Measurements from ENCODE around the gene CDYL2. TPM values are rescaled to one million over a fixed set of nuclear protein-coding genes. Genes with fewer than 3 reads are reported as not detected.

Gene CDYL2
- total RNA-seq, 1 donor from 2014 or later, result 26.5 TPM

DNA sequence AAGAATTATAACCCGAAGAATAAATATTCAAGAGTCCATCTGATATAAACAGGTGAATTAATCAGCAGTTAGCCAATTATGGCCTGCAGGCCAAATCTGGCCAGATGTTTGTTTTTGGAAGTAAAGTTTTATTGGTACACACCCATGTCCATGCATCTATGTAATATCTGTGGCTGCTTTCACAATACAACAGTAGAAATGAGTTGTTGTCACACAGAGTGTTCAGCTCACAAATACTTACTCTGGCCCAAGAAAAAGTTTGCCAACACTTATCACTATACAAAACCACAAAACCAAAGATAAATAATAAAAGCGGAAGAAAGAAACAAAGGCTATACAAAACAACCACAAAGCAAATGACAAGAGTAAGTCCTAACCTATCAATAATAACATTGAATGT lies 109.4 kb downstream of the CDYL2 start:
- H2AFZ ChIP-seq (ENCODE audit: low read depth, low read length), result no peak overlapping the region
- H3K4me3 ChIP-seq (ENCODE audit: insufficient read depth, low read depth, low read length), result no peak overlapping the region
- no peaks in the 10 kb centered on the region for H3K4me1 ChIP-seq (ENCODE audit: insufficient read depth, low read length)
- no peak overlapping the region for H3K9ac ChIP-seq (ENCODE audit: low read length)
- H3K4me1 Mint-ChIP-seq (ENCODE audit: low read depth, unreplicated experiment), result peaks cover 15% of the 10 kb centered on the region
- TF ChIP-seq EZH2 (IDR thresholded peaks at IDR 0.05; ENCODE audit: insufficient read depth, low read length), result no peak
- TF ChIP-seq, protein P1, sequence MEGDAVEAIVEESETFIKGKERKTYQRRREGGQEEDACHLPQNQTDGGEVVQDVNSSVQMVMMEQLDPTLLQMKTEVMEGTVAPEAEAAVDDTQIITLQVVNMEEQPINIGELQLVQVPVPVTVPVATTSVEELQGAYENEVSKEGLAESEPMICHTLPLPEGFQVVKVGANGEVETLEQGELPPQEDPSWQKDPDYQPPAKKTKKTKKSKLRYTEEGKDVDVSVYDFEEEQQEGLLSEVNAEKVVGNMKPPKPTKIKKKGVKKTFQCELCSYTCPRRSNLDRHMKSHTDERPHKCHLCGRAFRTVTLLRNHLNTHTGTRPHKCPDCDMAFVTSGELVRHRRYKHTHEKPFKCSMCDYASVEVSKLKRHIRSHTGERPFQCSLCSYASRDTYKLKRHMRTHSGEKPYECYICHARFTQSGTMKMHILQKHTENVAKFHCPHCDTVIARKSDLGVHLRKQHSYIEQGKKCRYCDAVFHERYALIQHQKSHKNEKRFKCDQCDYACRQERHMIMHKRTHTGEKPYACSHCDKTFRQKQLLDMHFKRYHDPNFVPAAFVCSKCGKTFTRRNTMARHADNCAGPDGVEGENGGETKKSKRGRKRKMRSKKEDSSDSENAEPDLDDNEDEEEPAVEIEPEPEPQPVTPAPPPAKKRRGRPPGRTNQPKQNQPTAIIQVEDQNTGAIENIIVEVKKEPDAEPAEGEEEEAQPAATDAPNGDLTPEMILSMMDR (IDR thresholded peaks at IDR 0.05; ENCODE audit: insufficient read depth, low read depth, low read length), result no peak
- DNase-seq (ENCODE audit: low read depth), result no peak
- H3K9me3 ChIP-seq (ENCODE audit: insufficient read depth, low read depth, low read length), result no peaks in the 10 kb centered on the region
- H3K79me2 ChIP-seq (ENCODE audit: insufficient read depth, low read length), result no peaks in the 10 kb centered on the region
- H3K27ac Mint-ChIP-seq (ENCODE audit: unreplicated experiment), result no peak overlapping the region
- no peaks in the 10 kb centered on the region for H3K27me3 Mint-ChIP-seq (ENCODE audit: low read depth, unreplicated experiment)
- no peaks in the 10 kb centered on the region for H3K36me3 Mint-ChIP-seq (ENCODE audit: low read depth, unreplicated experiment)
- no peaks in the 10 kb centered on the region for H3K27me3 ChIP-seq (ENCODE audit: insufficient read depth, low read length)
- H3K9me3 Mint-ChIP-seq (ENCODE audit: unreplicated experiment), result peaks cover 1% of the 10 kb centered on the region
- H3K4me2 ChIP-seq (ENCODE audit: low read length), result no peak overlapping the region
- no peaks in the 10 kb centered on the region for H3K36me3 ChIP-seq (ENCODE audit: insufficient read depth, low read length)
- H4K20me1 ChIP-seq (ENCODE audit: insufficient read depth, low read length), result peaks cover 22% of the 10 kb centered on the region
- no peak overlapping the region for H3K4me3 Mint-ChIP-seq (ENCODE audit: unreplicated experiment)
- no peak overlapping the region for H3K27ac ChIP-seq (ENCODE audit: low read depth, low read length)
- FAIRE-seq, result no peak

DNA sequence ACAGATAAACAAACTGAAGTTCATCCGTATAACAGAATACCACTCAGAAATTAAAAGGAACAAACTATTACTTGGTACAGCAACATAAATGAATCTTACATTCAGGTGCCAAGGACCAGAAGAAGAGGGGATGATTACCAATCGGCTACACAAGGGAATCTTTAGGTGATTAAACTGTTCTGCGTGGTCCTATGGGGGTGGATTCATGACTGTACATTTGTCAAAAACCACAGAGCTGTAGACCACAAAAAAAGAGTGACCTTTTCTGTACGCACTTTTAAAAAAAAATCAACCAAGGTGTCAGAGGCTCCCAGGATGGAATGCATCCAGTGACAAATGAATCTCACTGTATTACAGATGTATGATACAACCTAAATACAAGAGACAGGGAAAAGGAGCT lies 110.8 kb downstream of the CDYL2 start:
- no peak for TF ChIP-seq EZH2 (IDR thresholded peaks at IDR 0.05; ENCODE audit: insufficient read depth, low read length)
- TF ChIP-seq, protein P1 (IDR thresholded peaks at IDR 0.05; ENCODE audit: insufficient read depth, low read depth, low read length), result no peak
- peaks cover 6% of the 10 kb centered on the region for H3K79me2 ChIP-seq (ENCODE audit: insufficient read depth, low read length)
- no peaks in the 10 kb centered on the region for H3K9me3 ChIP-seq (ENCODE audit: insufficient read depth, low read depth, low read length)
- no peak overlapping the region for H2AFZ ChIP-seq (ENCODE audit: low read depth, low read length)
- peaks cover 30% of the 10 kb centered on the region for H4K20me1 ChIP-seq (ENCODE audit: insufficient read depth, low read length)
- Mint-ChIP-seq H3K27me3 (ENCODE audit: low read depth, unreplicated experiment) (no peaks in the 10 kb centered on the region), H3K27ac (ENCODE audit: unreplicated experiment) (no peak overlapping the region), H3K36me3 (ENCODE audit: low read depth, unreplicated experiment) (no peaks in the 10 kb centered on the region), H3K4me3 (ENCODE audit: unreplicated experiment) (no peak overlapping the region), H3K4me1 (ENCODE audit: low read depth, unreplicated experiment) (peaks cover 15% of the 10 kb centered on the region), H3K9me3 (ENCODE audit: unreplicated experiment) (peaks cover 1% of the 10 kb centered on the region)
- no peak overlapping the region for H3K9ac ChIP-seq (ENCODE audit: low read length)
- no peak overlapping the region for H3K4me2 ChIP-seq (ENCODE audit: low read length)
- no peaks in the 10 kb centered on the region for H3K36me3 ChIP-seq (ENCODE audit: insufficient read depth, low read length)
- H3K27me3 ChIP-seq (ENCODE audit: insufficient read depth, low read length), result no peaks in the 10 kb centered on the region
- H3K4me1 ChIP-seq (ENCODE audit: insufficient read depth, low read length), result no peaks in the 10 kb centered on the region
- H3K27ac ChIP-seq (ENCODE audit: low read depth, low read length), result no peak overlapping the region
- FAIRE-seq (no peak), DNase-seq (ENCODE audit: low read depth) (peak; percentile 71)
- H3K4me3 ChIP-seq (ENCODE audit: insufficient read depth, low read depth, low read length), result no peak overlapping the region

DNA sequence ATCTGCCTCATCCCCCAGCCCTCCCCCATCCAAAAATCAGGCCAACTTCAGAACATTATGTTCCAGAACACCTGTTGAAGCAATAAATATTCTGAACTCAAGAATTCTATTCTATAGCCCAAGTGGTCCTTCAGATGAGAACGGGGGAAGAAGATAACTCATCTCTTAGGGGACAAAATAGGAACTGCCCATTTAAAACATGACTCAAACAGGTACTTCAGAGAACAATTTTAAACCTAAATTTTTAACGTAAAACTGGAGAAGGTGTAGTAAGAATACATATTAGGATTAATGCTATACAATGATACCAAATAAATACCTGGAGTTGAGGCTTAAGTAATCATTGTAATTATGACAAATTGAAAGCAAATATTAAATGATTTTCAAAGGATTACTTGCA lies 112.1 kb downstream of the CDYL2 start:
- Histone ChIP-seq H3K9me3 (ENCODE audit: insufficient read depth, low read depth, low read length) (no peaks in the 10 kb centered on the region), H3K27ac (ENCODE audit: low read depth, low read length) (no peak overlapping the region)
- no peak overlapping the region for H3K27ac Mint-ChIP-seq (ENCODE audit: unreplicated experiment)

More for the DNA sequence above, 112.1 kb downstream of the CDYL2 start:
- H3K4me3 ChIP-seq (ENCODE audit: insufficient read depth, low read depth, low read length), result no peak overlapping the region
- no peaks in the 10 kb centered on the region for H3K36me3 Mint-ChIP-seq (ENCODE audit: low read depth, unreplicated experiment)
- TF ChIP-seq EZH2 (IDR thresholded peaks at IDR 0.05; ENCODE audit: insufficient read depth, low read length), result no peak
- TF ChIP-seq, protein P1 (IDR thresholded peaks at IDR 0.05; ENCODE audit: insufficient read depth, low read depth, low read length), result no peak
- no peak for DNase-seq (ENCODE audit: low read depth)
- H3K9ac ChIP-seq (ENCODE audit: low read length), result no peak overlapping the region
- no peak overlapping the region for H3K4me2 ChIP-seq (ENCODE audit: low read length)
- no peaks in the 10 kb centered on the region for H3K36me3 ChIP-seq (ENCODE audit: insufficient read depth, low read length)
- H3K27me3 ChIP-seq (ENCODE audit: insufficient read depth, low read length), result no peaks in the 10 kb centered on the region
- peaks cover 37% of the 10 kb centered on the region for H4K20me1 ChIP-seq (ENCODE audit: insufficient read depth, low read length)
- no peaks in the 10 kb centered on the region for H3K27me3 Mint-ChIP-seq (ENCODE audit: low read depth, unreplicated experiment)
- H3K79me2 ChIP-seq (ENCODE audit: insufficient read depth, low read length), result peaks cover 6% of the 10 kb centered on the region
- H2AFZ ChIP-seq (ENCODE audit: low read depth, low read length), result no peak overlapping the region
- H3K4me1 ChIP-seq (ENCODE audit: insufficient read depth, low read length), result no peaks in the 10 kb centered on the region
- FAIRE-seq, result no peak
- H3K4me1 Mint-ChIP-seq (ENCODE audit: low read depth, unreplicated experiment), result peaks cover 23% of the 10 kb centered on the region
- no peak overlapping the region for H3K4me3 Mint-ChIP-seq (ENCODE audit: unreplicated experiment)
- peaks cover under 1% of the 10 kb centered on the region for H3K9me3 Mint-ChIP-seq (ENCODE audit: unreplicated experiment)
